Activated CD8-positive, alpha-beta memory T cell treated with anti-CD3 and anti-CD28 coated beads for 36 hours (primary cell): ENCODE data around the gene POLA2. TPM values are rescaled to one million over a fixed set of nuclear protein-coding genes. Genes with fewer than 3 reads are reported as not detected.

Experiments
- CTCF ChIA-PET: fragments of 350-600 bp; sonication (Branson Sonifier 250); formaldehyde crosslinking; loops from one replicate; lab custom pipeline; 2021; ENCODE audit warnings: antibody characterized with exemption; lab: Charles Lee
- POLR2A ChIA-PET: fragments of 350-600 bp; sonication (Branson Sonifier 250); formaldehyde crosslinking; loops from one replicate; lab custom pipeline; 2021; ENCODE audit warnings: antibody characterized with exemption; lab: Charles Lee
- total RNA-seq, 2 experiments: library from RNA; stranded (reverse); gene quantifications; one replicate each; pipeline ENCODE4 v1.2.3, GENCODE V29; 2021

Gene POLA2
- total RNA-seq, 2 experiments from 2014 or later = 73.8 to 80.7 TPM

DNA sequence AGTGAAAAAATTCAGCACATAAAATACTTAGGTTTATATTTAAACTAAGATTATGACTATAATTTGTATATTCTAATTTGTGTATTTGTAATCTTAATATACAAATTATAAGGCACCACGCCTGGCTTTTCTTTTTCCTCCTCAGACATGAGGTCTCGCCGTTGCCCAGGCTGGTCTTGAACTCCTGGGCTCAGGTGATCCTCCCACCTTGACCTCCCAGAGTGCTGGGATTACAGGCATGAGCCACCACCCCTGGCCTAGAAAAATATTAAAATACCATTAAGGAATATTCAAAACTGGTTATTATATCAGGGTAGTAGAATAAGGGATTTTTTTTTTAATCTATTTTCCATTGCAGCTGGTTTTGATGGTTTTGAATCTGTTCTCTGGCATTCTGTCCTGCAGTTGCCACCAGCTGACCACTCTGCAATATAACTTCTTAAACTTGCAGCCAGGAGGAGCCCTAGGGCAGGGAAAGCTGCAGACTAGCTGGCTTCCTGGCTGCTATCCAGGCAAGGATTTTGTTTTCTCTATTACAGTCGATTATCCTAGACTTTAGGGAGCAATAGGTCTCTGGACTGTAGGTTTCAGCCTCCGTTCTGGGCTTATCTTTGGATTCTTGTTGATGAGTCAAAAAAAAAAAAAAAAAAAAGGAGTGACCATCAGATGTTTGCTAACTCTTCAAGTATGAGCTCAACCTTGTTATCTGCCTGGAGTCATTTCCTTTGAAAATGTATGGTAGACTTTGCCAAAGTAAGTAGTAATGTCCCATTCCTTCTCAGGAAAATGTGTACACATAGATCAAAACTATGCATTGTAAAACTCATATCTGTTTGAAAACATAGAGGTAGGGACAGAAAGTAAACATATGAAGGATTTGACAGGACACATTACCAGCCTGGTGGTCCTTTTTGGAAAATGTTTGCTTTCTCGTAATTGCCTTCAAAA, 13.2 kb downstream of the POLA2 start:
- POLR2A ChIA-PET = interaction anchor here (0.6 to 1.1 kb wide), 7 partner anchors 11 to 261 kb away, joined by 3 to 6 read pairs (median 4); partner anchors contain the start of gene POLA2
- CTCF ChIA-PET = interaction anchor here (0.6 to 3.1 kb wide), 11 partner anchors 9 to 235 kb away, joined by 3 to 24 read pairs (median 4); partner anchors contain the start of genes CDC42EP2 and DPF2

DNA sequence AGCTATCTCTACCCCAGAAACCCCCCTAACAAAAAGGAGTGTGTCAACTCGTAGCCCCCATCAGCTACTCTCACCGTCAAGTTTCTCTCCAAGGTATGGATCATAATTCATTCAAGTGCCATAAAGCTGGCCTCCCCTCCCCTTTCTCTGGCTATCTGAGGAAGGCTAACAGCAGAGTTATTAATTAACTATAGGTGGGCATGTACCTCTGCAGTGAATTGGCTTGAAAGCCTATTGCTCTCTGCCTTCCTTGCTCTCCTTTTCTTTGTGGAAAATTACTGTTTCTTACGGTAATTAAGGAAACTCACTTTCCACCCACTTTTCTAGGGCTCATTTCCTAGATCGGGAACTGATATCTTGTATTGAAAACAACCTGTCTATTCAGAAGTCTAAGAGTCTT, 14.1 kb downstream of the POLA2 start:
- POLR2A ChIA-PET = interaction anchor here (0.6 to 1.1 kb wide), 5 partner anchors 10 to 260 kb away, joined by 3 to 6 read pairs (median 4); partner anchors contain the start of gene POLA2
- CTCF ChIA-PET = interaction anchor here (0.6 to 3.1 kb wide), 8 partner anchors 10 to 234 kb away, joined by 3 to 24 read pairs (median 4); partner anchors contain the start of genes CDC42EP2 and DPF2

DNA sequence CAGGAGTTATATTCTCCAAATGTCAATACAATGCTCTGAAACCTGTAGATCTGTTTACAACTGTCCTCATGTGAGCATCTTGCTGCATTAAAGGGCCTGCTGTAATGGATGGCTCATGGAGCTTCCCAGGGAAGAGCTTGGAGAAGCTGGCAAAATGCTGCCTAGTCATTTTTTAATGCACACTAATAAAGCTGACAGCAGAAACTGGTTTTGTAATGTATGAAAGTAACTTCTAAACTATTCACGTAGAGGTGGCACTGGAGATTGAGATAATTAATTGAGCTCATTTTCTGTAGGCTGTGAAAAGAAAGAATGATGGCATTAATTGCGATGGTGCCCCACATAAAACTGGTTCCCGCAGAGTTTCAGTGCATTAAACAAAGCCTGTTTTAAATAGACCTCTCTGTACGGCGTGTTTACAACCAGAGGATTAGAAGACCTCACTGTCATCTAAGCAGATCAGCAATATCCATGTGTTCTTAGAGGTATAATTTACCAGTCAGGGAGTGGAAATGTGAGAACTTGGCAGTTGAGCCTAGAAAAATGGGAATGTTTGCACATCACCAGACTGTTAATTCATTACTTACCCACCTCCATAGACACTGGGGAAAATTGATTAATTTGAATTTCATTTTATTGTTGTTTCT, 16.0 kb downstream of the POLA2 start:
- ChIA-PET POLR2A (interaction anchor here (0.6 to 1.2 kb wide), 2 partner anchors 15 to 63 kb away, joined by 4 to 8 read pairs; partner anchors contain the start of gene POLA2), CTCF (interaction anchor here (1.1 to 1.4 kb wide), 3 partner anchors 12 to 38 kb away, joined by 4 to 5 read pairs (median 5); partner anchors contain the start of gene CDC42EP2)

DNA sequence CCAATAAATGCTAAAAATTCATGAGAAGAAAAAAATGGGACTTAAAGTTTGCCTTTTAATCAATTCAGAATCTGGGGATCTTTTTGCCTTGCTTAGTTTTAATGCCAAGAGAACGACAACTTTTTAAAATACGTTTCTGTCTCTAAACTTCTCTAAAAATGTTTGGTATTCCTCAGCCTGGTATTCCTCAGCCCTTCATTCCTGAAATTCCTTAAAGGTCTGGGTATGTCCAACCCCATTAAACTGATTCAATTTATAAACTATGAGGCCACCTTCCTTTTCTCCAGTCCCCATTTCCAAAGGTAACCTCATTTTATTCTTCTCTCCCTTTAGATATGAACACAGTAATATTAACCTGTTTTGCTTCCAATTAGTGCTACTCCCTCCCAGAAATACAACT, 16.6 kb downstream of the POLA2 start:
- ChIA-PET CTCF (interaction anchor here (1.1 to 1.4 kb wide), 3 partner anchors 11 to 38 kb away, joined by 4 to 5 read pairs (median 5); partner anchors contain the start of gene CDC42EP2), POLR2A (no interaction called here)

DNA sequence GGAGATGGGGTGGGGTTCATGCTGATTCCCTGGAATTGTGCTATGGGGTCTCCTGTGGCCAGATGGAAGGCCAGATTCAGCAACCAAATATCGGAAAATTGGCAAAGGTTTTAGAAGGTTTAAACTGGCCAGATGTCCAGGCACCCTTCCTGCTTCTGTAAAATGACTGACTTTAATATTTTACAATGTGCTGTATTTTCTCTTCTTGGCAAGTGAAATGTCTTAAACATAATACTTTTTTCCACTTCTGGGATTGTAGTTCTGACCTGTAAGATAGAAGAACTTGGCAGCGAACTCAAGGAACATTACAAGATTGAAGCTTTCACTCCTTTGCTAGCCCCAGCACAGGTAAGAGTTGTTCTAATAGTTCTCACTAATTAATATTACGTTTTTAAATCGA, 17.5 kb downstream of the POLA2 start:
- CTCF ChIA-PET = interaction anchor here (1.7 to 2.5 kb wide), 2 partner anchors 18 to 35 kb away, joined by 5 to 15 read pairs; partner anchors contain the start of genes CDC42EP2 and POLA2
- POLR2A ChIA-PET = interaction anchor here (2.0 kb wide), 1 partner anchor 17 kb away, joined by 7 read pairs; the partner anchor contains the start of gene POLA2

DNA sequence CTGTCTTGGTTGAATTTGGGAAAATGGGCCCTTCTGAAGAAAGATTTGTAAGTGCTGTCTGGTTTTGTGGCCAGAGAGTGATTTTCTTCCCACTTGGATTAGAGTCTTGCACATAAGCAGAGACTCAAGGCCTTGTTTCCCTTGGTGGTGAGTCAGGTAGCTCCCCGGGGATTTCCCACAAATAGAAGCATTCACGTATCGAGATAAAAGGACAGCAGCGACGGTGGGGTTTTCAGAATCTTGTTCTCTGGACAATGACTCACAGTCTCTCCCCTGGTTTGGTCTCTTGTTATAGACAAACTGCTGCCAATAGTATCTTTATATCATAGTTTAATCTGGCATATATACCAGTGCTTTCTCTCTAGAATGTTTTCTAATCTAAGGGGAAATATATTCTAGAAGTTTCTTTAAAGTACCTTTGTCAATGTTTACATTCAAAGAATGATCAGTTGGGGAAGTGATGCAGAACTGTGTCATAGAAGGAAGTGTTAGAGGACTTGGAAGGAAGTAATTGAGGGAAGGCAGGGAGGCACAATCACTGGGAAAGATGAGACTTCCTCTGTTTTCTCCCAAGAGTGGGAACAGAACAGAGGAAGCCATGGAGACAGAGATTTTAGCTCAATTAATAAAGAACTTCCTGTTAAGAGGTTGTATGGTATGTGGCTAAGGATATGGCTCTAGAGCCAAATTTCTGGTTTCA, 18.1 kb downstream of the POLA2 start:
- POLR2A ChIA-PET = interaction anchor here (2.0 kb wide), 1 partner anchor 18 kb away, joined by 7 read pairs; the partner anchor contains the start of gene POLA2
- CTCF ChIA-PET = interaction anchor here (1.0 to 2.5 kb wide), 5 partner anchors 18 to 76 kb away, joined by 3 to 15 read pairs (median 3); partner anchors contain the start of genes CDC42EP2 and POLA2

DNA sequence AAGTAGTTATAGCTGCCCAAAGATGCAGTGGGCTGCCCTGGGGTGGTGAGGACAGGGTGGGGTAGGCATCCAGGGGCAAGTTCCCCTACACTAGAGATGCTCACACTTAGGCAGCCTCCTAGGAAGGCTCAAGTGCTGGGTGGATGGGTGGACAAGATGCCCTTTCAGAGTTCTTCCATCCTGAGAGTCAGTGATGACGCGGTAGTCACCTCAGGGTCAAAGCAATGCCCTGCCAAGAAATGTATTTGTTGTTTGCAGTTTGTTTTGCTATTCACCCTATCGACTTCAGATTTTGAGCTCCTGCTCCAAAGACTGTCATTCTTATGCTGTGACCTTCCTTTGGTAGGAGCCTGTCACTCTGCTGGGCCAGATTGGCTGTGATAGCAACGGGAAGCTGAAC, 18.9 kb downstream of the POLA2 start:
- ChIA-PET CTCF (interaction anchor here (0.5 to 2.5 kb wide), 6 partner anchors 19 to 443 kb away, joined by 3 to 15 read pairs (median 3); partner anchors contain the start of genes CDC42EP2 and POLA2), POLR2A (interaction anchor here (2.0 kb wide), 1 partner anchor 19 kb away, joined by 7 read pairs; the partner anchor contains the start of gene POLA2)

DNA sequence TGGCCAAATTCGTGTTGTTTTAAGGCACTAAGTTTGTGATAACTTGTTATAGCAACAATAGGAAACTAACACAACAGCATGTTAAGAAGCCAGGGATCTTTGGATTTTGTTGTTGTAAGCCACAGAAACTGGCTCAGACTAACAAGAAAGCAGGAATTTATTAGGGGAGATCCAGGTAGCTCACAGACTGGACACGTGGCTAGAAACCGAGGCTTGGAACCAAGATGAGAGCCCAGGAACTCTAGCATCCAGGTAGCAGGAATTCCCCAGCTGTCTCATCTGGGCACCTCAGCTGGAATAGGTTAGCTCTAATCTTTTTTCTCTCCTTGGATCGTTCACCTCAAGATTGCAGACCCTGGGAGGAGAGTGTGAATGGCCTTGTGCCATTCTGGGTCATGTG, 24.9 kb downstream of the POLA2 start:
- ChIA-PET POLR2A (no interaction called here), CTCF (interaction anchor here (1.2 to 2.1 kb wide), 2 partner anchors 12 to 36 kb away, joined by 3 to 6 read pairs; no protein-coding TSS in a partner anchor)

DNA sequence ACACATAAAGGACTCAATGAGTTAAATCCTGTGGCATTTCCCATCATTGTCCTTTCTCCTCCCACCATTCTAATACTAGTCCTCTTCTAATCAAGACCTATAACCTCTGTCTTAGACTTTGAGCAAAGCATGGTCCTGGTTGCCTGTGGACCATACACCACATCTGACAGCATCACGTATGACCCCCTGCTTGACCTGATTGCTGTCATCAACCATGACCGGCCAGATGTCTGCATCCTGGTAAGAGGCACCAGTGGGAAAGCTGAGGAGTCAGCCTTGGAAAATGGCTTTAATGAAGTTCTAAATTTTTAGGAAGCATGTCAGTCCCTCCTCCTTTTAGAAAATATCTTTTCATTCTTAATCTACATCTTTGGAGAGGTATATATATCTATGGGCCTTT, 25.8 kb downstream of the POLA2 start:
- CTCF ChIA-PET = interaction anchor here (0.8 to 2.1 kb wide), 3 partner anchors 12 to 37 kb away, joined by 3 to 6 read pairs (median 3); partner anchors contain the start of gene POLA2
- POLR2A ChIA-PET = no interaction called here

DNA sequence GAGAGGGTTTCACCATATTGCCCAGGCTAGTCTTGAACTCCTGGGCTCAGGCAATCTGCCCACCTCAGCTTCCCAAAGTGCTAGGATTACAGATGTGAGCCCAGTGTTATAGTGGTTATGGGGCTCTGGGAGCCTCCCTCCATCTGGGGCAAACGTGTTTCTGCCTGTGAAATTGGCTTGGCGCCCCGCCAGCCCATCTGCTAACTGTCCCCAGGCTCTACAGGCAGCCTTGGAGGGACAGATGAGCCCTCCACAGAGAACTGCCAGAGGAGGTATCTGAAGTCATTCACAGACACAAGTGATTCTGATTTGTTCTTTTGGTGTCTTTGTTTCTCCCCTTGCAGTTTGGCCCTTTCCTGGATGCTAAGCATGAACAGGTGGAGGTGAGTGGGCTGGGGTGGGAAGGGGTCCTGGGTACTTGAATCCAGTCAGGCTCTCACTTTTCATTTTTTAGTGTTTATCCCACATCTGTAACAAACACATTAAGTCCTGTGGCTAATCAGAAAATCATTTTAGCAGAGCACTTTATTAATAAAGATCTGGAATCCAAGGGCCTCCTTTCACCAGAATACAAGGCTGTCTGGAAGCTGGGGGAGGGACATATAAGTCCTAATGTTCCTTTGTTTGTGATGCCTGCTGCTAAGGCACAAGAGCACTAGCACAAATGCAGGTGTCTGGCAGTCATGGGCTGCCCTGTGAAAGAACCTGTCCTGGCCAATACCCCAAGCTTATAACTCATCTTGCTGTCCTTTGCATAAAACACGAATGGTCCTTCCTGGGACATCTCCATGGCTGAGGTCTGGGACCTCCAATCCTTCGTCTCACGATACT, 27.2 kb downstream of the POLA2 start:
- POLR2A ChIA-PET = interaction anchor here (0.5 to 0.6 kb wide), 2 partner anchors 14 to 53 kb away, joined by 3 to 6 read pairs; no protein-coding TSS in a partner anchor
- CTCF ChIA-PET = interaction anchor here (0.8 to 2.1 kb wide), 3 partner anchors 11 to 38 kb away, joined by 4 to 6 read pairs (median 4); no protein-coding TSS in a partner anchor

DNA sequence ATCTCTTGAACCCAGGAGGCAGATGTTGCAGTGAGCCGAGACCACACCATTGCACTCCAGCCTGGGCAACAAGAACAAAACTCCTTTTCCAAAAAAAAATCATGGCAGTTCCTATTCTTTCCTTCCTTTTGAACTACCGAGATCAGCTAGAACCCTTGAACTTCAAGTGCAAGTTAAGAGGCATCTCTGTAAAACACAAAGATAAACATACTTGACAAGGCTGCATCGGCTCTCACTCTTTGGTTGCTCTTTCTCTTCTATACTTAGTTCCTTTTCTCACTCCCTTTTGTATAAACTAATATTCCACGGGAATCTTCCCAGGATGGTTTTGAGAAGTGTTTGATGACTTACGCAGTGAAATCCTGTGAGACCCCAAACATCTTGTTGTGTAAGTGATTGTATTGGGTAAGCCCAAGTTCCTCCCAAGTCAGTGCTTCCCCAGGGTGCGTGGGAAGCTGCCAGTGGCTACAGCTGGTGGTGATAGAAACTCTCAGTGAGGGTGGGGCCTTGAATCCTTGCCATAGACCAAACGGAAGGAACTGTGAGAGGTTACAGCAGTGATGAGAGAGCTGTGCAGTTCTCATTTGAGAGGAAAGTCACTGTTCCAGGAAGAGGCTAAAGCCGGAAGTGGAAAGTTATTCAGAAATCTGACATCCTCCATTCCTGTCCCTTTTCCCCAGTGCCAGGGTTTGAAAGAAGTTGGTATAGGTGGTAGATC, 28.8 kb downstream of the POLA2 start:
- ChIA-PET CTCF (interaction anchor here (0.6 kb wide), 1 partner anchor 692 kb away, joined by 3 read pairs; no protein-coding TSS in a partner anchor), POLR2A (no interaction called here)

DNA sequence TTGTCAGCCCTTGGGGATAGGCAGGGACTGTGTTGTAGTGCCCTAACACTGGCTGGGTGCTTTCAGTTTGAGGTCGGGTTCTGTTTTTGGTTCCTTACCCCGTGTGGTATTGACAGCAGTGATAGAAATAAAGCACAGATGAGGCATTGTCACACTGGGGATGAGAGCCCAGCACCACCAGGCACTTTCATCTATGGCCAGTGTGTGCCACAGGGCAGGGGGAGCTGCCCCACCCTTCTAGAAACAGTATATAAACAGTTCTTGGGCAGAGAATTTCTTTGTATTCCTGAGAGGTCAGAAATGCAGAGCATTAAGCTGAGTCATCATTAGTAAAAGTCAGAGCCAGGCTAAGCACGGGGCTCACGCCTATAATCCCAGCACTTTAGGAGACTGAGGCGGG, 29.9 kb downstream of the POLA2 start:
- POLR2A ChIA-PET = no interaction called here
- CTCF ChIA-PET = interaction anchor here (0.6 to 1.0 kb wide), 2 partner anchors 87 to 691 kb away, joined by 3 read pairs; no protein-coding TSS in a partner anchor

DNA sequence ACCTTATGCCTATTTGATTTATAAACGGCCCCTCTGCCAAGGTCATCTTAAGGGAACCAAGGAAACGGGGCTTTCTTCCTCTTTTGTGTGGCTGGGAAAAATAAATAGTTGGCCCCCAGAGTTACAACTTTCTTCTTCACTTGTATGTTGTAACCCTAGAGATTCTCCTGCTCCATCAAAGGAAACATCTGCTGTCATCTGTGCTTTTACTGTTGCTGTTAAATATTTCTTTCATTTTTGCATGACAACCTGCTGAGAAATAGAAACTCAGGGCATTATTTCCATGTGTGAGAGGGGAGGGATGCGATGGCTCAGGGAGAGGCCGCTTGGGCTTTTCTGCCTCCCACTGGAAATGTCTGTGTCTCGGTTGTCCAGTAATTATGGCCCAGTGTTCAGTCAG, 31.1 kb downstream of the POLA2 start:
- POLR2A ChIA-PET = no interaction called here
- CTCF ChIA-PET = interaction anchor here (0.7 to 2.0 kb wide), 2 partner anchors 22 to 73 kb away, joined by 5 to 8 read pairs; partner anchors contain the start of gene CDC42EP2

DNA sequence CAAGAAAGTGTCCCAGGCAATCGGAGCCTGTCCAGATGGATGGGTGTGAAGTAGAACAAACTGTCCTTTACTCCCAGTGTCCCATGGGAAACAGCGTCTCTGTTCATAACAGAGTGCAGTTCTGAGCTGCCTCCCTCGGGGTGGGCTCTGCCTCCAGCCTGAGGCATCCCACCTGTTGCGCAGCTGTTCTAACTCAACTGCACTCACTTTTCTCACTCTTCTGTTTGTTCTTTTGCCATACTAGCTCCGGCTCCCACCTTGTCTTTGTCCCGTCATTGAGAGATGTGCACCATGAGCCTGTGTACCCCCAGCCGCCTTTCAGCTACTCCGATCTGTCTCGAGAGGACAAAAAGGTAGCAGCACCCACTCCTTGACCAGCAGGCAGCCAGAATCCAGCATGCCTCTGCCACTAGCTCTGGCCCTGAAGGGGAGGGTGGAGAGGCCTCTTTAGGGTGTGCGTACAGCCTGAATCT, 32.2 kb downstream of the POLA2 start:
- ChIA-PET CTCF (interaction anchor here (0.8 to 2.0 kb wide), 3 partner anchors 21 to 280 kb away, joined by 3 to 8 read pairs (median 4); partner anchors contain the start of genes ARL2 and CDC42EP2), POLR2A (no interaction called here)

DNA sequence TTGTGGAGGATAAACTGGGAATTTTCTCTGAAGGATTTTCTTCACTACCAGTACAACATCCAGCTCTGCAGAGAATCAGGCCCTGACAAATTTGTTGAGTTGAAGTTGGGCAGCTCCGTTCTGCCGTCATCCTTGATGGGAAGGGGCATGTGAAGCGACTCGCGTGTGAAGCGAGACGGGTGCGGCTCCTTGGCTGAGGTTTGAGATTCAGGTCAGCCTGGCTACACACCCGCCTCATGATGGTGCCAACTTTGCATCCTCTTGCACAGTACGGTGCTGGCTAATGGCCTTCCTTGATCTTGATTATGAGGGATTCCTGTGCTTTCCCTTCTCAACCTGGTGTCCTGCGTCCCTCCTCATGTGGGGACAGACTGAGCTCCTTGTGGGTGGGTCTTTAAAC, 33.2 kb downstream of the POLA2 start:
- ChIA-PET CTCF (interaction anchor here (1.0 to 1.1 kb wide), 3 partner anchors 12 to 35 kb away, joined by 4 read pairs; no protein-coding TSS in a partner anchor), POLR2A (no interaction called here)
